NCI-H446 (cell line): ENCODE data around the gene KRT10.
"Not testable (repeated sequence)": the region's sequence is repeated elsewhere in the genome, so short reads cannot be mapped to it uniquely, and the experiment has no call there.

Experiments
- DNase-seq, 2 experiments: peaks; one replicate each; lab custom pipeline; 2025; lab: John Stamatoyannopoulos, UW

The KRT10 gene

DNA sequence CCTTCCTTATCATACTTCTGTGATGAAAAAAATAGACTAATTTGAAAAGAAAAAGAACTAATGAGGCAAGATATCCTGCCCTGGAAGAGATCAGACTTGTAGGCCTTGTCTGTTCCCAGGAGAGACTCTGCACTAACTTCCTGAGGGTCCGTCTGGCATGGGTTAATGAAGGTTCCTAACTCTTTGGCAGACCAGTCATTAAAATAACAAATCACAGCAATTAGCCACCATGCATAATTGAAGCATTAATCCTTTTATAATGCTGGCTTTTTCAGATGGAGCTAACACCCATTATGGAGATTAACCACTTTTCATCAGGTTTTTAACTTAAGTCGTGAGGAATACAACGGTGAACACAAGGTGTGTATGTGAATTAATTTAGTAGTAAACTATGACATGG, 10.4 kb upstream of the KRT10 start:
- DNase-seq: no peak

DNA sequence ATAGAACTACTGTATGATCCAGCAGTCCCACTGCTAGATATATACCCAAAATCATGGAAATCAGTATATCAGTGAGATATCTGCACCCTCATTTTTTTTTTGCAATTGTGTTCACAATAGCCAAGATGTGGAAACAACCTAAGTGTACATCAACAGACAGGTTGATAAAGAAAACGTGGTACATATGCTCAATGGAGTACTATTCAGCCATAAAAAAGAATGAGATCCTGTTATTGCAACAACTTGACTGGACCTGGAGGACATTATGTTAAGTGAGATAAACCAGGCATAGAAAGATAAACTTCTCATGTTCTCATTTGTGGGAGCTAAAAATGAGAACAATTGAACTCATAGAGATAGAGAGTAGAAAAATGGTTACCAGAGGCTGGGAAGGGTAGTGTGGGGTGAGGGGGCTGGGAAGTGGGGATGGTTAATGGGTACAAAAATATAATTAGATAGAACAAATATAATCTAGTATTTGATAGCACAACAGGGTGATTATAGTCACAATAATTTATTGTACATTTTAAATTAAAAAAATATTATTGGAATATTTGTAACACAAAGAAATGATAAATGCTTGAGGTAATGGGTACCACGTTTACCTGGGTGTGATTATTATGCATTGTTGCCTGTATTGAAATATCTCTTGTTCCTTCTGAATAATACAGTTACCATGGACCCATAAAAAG, 7.8 kb upstream of the KRT10 start:
- DNase-seq: no peak

DNA sequence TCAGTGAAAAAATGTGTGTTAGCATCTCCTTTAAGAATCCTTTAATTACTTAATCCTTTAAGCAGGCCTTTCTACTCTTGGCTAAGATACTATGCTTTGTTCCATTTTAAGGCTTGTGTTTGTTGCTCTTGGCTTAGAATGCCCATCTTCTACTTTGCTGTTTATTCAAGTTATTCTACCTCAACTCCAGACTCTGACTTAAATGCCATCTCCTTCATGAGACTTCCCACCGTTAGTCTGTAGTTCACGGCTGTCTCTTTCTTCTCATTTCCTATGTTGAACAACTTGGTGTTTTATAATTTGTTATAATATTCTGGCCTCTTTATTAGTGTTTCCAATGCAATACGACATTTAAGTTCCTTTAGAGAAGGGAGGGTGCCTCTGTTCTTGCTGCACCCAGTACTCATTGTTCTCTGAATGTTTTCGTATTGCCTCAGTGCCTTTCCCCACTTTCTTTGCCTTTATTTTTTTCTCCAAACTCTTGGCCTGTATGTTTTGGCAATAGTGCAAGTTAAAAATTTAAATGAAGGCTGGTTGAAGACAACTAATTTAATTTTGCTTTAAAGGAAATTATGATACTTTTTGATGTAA, 6.1 kb upstream of the KRT10 start:
- no peak for DNase-seq

- no peak for DNase-seq
These were observed 5.5 kb upstream of the KRT10 start for GRCh38 chr17:40827746-40828453.

DNA sequence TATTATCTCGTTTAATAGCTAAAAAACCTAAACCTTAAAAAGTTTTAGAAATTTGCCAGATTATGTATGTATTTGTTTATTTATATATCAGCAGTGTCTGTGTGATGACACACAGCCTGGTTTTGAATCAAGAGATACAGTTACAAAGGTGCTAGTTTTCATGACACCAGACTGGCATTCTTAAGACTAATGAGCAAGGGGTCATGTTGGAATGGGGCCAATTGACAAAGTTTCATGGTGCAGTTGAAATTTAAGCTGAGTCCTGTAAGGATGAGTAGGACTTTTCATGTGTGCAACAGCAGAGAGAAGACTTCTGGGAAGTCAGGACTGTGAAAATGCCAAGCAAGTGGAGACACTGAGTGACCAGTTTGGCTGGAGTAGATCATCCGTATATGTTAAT, 3.2 kb upstream of the KRT10 start:
- no peak for DNase-seq

- no peak for DNase-seq
These were observed 1.8 kb upstream of the KRT10 start for GRCh38 chr17:40824015-40824832.

DNA sequence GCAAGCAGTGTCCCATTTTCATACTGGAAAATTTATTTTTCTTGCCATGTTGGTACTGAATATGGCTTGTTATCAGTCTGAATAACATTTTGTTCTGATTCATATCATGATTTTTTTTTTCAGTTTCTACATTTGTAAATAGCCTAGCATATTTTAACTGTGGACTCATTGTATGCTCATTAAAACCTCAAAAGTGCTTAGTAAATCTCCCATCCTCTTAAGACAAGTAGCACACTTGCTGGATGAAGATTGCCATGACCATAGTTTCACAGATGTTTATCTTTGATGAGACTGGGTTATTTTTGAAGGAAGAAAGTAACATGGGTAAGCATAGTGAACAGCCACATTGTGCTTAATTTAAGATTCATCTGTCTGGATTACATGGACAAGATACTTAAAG, 878 bp downstream of the KRT10 start:
- no peak for DNase-seq

DNA sequence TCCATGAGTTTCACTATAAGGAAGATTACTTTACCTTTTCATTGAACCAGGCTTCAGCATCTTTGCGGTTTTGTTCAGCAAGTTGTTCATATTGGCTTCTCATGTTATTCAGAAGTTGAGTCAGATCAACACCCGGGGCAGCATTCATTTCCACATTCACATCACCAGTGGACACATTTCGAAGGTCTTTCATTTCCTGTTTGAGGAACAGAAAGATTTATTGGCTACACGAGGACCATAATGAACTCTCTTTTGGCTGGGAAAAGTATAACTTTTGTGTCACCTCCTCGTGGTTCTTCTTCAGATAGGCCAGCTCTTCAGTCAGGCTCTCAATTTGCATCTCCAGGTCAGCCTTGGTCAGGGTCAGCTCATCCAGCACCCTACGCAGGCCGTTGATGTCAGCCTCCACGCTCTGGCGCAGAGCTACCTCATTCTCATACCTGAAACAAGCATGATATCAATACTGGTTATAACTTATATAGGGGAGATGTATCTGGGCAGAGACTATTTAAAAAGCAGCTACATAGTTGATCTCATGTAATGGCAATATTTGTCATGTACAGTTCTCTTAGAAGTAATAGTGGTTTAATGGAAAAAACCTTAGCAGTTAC, 2.1 kb downstream of the KRT10 start:
- DNase-seq: no peak

- no peak for DNase-seq
These were observed 2.8 kb downstream of the KRT10 start for GRCh38 chr17:40819528-40820125.

DNA sequence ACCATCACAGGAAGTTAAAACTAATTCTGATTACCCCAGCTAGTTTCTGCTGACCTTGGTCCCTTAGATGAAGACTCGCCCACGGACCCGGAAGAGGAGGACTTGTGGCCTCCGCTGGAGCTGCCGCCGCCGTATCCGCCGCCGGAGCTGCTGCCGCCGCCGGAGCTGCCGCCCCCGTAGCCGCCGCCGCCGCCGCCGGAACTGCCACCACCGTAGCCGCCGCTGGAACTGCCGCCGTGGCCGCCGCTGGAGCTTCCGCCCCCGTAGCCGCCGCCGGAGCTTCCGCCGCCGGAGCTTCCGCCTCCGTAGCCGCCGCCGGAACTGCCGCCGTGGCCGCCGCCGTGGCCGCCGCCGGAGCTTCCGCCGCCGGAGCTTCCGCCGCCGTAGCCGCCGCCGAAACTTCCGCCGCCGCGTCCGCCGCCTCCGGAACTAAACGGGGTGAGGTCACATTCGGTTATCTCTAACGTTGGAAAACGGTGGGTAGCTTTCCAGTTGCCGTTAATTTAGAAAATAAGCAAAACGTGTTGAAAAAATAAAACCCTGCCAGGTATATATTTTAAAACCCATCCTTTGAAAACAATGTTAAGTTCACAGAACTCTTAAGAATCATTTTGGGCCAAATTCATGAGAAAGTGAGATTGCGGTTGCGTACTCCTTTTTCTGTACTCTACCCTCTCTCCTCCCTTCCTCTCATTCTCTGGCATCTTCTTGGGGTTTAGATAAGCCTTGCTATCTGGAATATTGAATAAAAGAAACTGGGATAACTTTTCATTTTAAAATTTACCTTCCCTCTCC, 3.5 kb downstream of the KRT10 start:
- DNase-seq: peak; percentile 17 to 72

DNA sequence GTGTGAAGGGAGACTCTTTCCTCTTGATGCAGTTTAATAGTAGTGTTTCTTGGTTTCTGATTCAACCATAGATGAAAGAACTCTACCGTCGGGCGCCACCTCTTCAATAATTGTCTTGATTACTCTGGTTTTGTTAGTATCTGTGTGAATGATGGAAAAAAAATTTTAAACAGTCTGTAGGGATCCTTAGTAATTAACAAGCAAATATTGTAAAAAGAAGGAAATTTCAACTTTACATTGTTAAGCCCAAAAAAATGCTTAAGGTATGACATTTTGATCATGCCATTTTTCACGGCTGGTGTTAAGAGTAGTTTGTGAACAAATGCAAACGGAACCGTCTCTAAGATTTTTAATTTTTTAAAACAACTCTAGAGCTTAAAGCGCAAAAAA, 4.1 kb downstream of the KRT10 start:
- no peak for DNase-seq

DNA sequence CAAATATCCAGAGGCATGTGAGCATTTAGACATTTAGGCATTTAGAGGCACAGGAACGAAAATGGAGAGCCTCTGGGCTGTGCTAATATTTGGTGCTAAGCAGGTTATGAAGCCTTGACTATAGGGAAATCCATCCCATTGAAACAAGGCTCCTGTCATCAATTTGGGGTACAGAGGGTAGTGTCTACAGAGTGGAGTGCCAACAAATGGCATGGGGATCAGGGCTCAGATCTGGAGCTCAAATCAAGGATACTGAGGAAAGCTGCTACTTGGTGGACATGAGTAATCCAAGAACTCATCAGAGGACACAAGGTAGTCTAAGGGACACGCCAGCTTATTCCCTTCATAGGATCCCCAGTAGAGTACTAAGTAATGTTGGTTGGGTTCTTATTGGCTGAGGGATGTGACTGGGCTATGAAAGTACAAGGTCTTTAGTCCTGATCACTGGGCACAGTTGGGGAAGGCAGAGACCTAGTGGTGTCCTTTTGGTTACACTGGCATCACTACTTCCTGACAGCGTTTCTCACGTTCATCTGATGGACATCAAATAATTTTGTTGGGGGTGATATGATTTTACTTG, 5.2 kb downstream of the KRT10 start:
- no peak for DNase-seq

- no peak for DNase-seq
These were observed 5.8 kb downstream of the KRT10 start for GRCh38 chr17:40816569-40816968.

DNA sequence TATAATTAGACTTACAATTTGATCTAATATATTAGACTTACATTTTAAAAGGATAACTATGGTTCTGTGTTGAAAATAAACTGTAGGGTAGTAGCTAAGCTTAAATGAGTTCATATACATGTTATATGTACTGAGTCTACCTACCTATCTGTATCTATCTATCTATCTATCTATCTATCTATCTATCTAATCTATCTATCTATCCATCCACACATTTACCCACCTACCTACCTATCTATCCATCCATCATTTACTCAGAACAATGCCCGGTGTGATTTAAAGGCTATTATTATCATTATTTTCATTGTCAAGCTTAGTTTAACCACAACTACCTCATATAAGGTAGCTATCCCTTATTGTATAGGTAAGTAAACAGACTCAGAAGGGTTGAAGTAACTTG, 7.0 kb downstream of the KRT10 start:
- DNase-seq: no peak

GRCh38 chr17:40814657-40815056, 7.8 kb downstream of the KRT10 start:
- not testable (repeated sequence) for DNase-seq

DNA sequence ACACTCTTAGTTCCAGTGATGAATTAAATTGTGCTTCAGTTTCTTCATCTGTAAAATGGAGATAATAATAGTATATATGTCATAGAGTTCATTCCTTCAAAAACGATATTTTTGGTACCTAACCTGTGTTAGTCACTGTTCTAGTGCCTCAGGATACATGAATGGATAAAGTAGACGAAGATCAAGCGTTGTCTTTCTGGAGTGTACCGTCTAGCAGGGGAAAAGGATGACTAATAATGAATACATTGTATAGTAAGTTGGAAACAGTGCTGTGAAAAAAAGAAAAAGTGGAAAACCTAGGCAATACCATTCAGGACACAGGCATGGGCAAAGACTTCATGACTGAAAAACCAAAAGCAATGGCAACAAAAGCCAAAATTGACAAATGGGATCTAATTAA, 8.6 kb downstream of the KRT10 start:
- DNase-seq: no peak

- DNase-seq: no peak
These were observed 9.8 kb downstream of the KRT10 start for GRCh38 chr17:40812639-40813038.

DNA sequence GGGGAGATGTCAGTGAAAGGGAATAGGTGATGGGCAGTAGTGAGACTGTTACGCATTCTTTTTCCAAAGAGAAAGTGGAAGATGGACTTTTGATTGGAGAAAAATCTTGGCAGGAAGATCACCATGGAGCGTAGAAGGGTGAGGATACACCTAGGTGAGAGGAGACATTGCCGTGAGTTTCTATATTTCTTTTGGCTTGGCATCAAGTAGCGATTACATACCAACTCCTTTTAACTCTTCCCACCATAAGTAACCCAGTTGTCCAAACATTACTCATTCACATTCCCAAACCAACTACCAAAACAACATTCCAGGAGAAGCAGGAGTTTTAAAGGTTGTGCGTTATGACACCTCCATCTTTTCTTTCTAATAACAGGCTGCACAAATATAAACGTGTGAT, 11.9 kb downstream of the KRT10 start:
- DNase-seq: no peak

DNA sequence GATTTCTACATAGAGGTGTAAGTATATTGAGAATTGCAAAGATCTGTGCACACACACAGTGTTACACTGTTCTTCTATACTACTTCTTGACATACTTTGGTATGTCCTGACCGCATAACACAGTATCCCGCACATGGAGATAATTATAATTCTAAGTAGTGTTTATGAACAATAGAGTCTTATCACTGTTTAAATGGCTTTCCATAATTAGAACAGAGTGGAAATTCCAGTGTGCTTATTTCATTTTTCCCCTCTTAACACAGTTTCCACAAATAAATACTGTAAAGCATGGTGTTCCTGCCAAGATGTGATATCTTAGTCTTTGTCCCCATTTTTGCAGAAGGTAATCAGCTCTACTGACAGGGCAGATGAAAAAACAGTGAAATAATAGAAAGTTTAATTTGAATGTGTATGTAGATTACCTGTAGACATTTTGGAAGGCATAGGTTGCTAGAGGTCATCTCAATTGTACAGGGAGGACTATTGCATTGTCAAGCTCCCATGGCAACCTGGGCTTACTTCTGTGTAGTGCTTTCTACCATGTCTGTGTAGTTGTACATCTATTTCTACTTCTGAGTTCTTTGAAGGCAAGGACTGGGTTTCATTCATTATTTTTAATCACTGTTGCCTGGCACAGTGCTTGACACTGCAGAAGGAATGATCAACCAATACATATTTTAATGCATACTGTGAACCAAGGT, 12.5 kb downstream of the KRT10 start:
- DNase-seq: no peak

DNA sequence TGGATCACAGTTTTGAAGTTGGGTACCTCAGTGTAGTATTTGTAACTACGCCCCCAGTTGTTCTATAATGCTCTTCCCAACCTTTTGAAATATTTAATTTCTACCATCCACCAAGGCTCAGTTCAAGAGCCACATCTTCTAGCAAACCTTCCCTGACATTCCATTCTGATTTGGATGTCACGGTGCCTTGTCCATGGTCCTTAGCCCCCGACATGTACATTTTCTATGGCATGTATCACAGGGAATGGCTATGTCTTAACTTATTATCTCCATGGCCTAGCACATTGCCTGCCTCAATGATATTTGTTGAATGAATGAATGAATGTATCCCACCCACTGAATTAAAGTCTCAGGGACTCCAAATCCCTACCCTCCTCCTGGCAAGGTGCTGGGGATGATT, 16.3 kb downstream of the KRT10 start:
- no peak for DNase-seq
